ENCODE results near the gene PDE10A.

PDE10A gene

GRCh38 chr6:165584541-165584940, 78.5 kb downstream of the PDE10A start:
- no peak overlapping the region for H3K27ac ChIP-seq
- no peak for DNase-seq (ENCODE audit: low spot score)
- no peak overlapping the region for H3K4me3 ChIP-seq
- TF ChIP-seq, protein P1, sequence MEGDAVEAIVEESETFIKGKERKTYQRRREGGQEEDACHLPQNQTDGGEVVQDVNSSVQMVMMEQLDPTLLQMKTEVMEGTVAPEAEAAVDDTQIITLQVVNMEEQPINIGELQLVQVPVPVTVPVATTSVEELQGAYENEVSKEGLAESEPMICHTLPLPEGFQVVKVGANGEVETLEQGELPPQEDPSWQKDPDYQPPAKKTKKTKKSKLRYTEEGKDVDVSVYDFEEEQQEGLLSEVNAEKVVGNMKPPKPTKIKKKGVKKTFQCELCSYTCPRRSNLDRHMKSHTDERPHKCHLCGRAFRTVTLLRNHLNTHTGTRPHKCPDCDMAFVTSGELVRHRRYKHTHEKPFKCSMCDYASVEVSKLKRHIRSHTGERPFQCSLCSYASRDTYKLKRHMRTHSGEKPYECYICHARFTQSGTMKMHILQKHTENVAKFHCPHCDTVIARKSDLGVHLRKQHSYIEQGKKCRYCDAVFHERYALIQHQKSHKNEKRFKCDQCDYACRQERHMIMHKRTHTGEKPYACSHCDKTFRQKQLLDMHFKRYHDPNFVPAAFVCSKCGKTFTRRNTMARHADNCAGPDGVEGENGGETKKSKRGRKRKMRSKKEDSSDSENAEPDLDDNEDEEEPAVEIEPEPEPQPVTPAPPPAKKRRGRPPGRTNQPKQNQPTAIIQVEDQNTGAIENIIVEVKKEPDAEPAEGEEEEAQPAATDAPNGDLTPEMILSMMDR (IDR thresholded peaks at IDR 0.05) = no peak

GRCh38 chr6:165581678-165582077, 81.4 kb downstream of the PDE10A start:
- DNase-seq (ENCODE audit: low spot score) = no peak
- TF ChIP-seq, protein P1 (IDR thresholded peaks at IDR 0.05) = no peak
- Histone ChIP-seq H3K27ac (no peak overlapping the region), H3K4me3 (no peak overlapping the region)

GRCh38 chr6:165580136-165580535, 82.9 kb downstream of the PDE10A start:
- Histone ChIP-seq H3K4me3 (no peak overlapping the region), H3K27ac (no peak overlapping the region)
- no peak for DNase-seq (ENCODE audit: low spot score)
- TF ChIP-seq, protein P1 (IDR thresholded peaks at IDR 0.05) = no peak

- TF ChIP-seq, protein P1 (IDR thresholded peaks at IDR 0.05) = no peak
- H3K27ac ChIP-seq = no peak overlapping the region
- H3K4me3 ChIP-seq = no peak overlapping the region
- no peak for DNase-seq (ENCODE audit: low spot score)
These were observed 83.9 kb downstream of the PDE10A start for GRCh38 chr6:165579151-165579550.

GRCh38 chr6:165577556-165577955, 85.5 kb downstream of the PDE10A start:
- TF ChIP-seq, protein P1 (IDR thresholded peaks at IDR 0.05) = no peak
- DNase-seq (ENCODE audit: low spot score) = no peak
- H3K27ac ChIP-seq = no peak overlapping the region

GRCh38 chr6:165575158-165575549, 87.9 kb downstream of the PDE10A start:
- H3K4me3 ChIP-seq = no peak overlapping the region
- TF ChIP-seq, protein P1 (IDR thresholded peaks at IDR 0.05) = no peak
- peak overlapping the region in 1 of 2 donors; percentile 16 for H3K27ac ChIP-seq
- DNase-seq (ENCODE audit: low spot score) = no peak

More at GRCh38 chr6:165577556-165577955, 85.5 kb downstream of the PDE10A start:
- H3K4me3 ChIP-seq = no peak overlapping the region

DNA sequence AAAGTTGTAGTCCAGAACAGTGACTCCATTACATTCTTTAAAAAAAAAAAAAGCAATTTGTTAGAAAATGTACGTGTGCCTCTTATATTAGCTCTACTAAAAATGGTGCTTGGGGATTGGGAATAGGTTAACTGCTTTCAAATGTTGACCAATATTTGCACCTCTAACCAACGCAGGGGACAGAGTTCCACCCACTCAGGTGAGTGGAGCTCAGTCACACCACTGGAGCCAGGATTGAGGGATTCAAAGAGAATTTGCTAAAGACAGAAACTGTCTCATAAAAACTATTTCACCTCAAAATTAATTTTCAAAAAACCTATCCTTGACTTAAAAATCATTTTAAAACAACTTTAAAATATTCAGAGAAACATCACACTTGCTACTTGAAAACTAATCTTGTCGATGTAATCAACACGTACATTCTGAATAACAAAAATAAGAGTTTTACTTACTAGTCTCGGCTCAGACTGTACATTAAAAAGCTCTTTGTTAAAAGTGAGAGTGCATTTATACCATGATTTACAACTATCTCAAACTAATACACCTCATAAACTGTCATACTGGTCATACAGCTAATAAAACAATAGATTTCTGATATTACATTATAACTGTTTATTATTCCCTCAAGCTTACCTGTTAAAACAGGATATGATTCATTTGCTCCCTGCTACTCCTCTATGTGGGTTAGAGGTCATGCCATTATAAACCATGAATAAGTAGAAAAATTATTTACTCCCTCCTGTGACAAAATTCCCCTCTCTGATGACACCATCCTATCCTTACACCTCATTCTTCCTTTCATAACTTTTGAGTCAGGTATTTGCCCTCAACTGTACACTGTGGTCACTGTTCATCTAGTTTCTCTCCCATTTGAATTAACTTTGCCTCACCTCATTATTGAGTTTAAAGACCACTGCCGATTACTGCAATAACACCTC, 88.6 kb downstream of the PDE10A start:
- no peak for DNase-seq (ENCODE audit: low spot score)
- TF ChIP-seq, protein P1 (IDR thresholded peaks at IDR 0.05) = no peak
- H3K4me3 ChIP-seq = no peak overlapping the region
- peak overlapping the region in 1 of 2 donors; percentile 16 for H3K27ac ChIP-seq
